Choroid plexus epithelial cell (primary cell): ENCODE results near the gene HMGN2.
A peak's percentile ranks its signal among the peaks of the same experiment; 100 is the strongest.

Source experiments
- DNase-seq: peaks from one replicate; pipeline ENCODE4 v3.0.0-alpha.2; 2010; ENCODE audit warnings: low read depth
- H3K4me3 ChIP-seq: 2 replicates; pipeline ENCODE4 v1.5.1; 2011; ENCODE audit warnings: low read depth, mild to moderate bottlenecking, control low read depth, low read length, moderate library complexity
- CTCF ChIP-seq: conservative IDR thresholded peaks from 2 replicates; pipeline ENCODE4 v1.5.1; 2011; ENCODE audit warnings: low read depth, mild to moderate bottlenecking, control low read depth, inconsistent platforms, low read length, moderate library complexity

Gene HMGN2

GRCh38 chr1:26469558-26469957 lies 2.7 kb upstream of the HMGN2 start:
- no peak overlapping the region for H3K4me3 ChIP-seq
- DNase-seq = no peak
- TF ChIP-seq CTCF = no peak

- no peak for TF ChIP-seq CTCF
- DNase-seq = no peak
- H3K4me3 ChIP-seq = peak overlapping the region; percentile 81
Observed at GRCh38 chr1:26470878-26471497, 1.3 kb upstream of the HMGN2 start.

GRCh38 chr1:26471498-26472319 lies 531 bp upstream of the HMGN2 start:
- no peak for TF ChIP-seq CTCF
- H3K4me3 ChIP-seq = peak overlapping the region; percentile 81
- peak; percentile 81 for DNase-seq

GRCh38 chr1:26472901-26473845 lies 933 bp downstream of the HMGN2 start:
- peak overlapping the region; percentile 81 for H3K4me3 ChIP-seq
- peak; percentile 96 for DNase-seq
- TF ChIP-seq CTCF = no peak

GRCh38 chr1:26474818-26475217 lies 2.6 kb downstream of the HMGN2 start:
- no peak for DNase-seq
- no peak overlapping the region for H3K4me3 ChIP-seq
- no peak for TF ChIP-seq CTCF

GRCh38 chr1:26475989-26476388 lies 3.7 kb downstream of the HMGN2 start:
- no peak for TF ChIP-seq CTCF
- DNase-seq = no peak
- H3K4me3 ChIP-seq = no peak overlapping the region
